Raji (cell line): ENCODE data around the gene S100A10.

Experiments used
- POLR2A ChIP-seq: IDR thresholded peaks from 2 replicates; pipeline ENCODE4 v1.6.1; 2011; ENCODE audit warnings: low read depth, low read length, control low read depth; ENCODE audit not compliant: insufficient read depth

The S100A10 gene

GRCh38 chr1:151981178-151981525 is 12.5 kb downstream of the S100A10 start:
- TF ChIP-seq POLR2A = no peak

- no peak for TF ChIP-seq POLR2A
These were observed 13.1 kb downstream of the S100A10 start for GRCh38 chr1:151980287-151981177.

- no peak for TF ChIP-seq POLR2A
These were observed 14.7 kb downstream of the S100A10 start for GRCh38 chr1:151978922-151979321.

- TF ChIP-seq POLR2A = no peak
These were observed 15.9 kb downstream of the S100A10 start for GRCh38 chr1:151977662-151978230.

- no peak for TF ChIP-seq POLR2A
These were observed 16.8 kb downstream of the S100A10 start for GRCh38 chr1:151976858-151977257.

GRCh38 chr1:151976015-151976343 is 17.7 kb downstream of the S100A10 start:
- no peak for TF ChIP-seq POLR2A

GRCh38 chr1:151975311-151976014 is 18.2 kb downstream of the S100A10 start:
- TF ChIP-seq POLR2A = no peak

GRCh38 chr1:151972542-151973248 is 21.0 kb downstream of the S100A10 start:
- no peak for TF ChIP-seq POLR2A

GRCh38 chr1:151970626-151971025 is 23.0 kb downstream of the S100A10 start:
- no peak for TF ChIP-seq POLR2A

GRCh38 chr1:151970128-151970527 is 23.5 kb downstream of the S100A10 start:
- TF ChIP-seq POLR2A = no peak

- no peak for TF ChIP-seq POLR2A
These were observed 24.8 kb downstream of the S100A10 start for GRCh38 chr1:151968791-151969399.

- TF ChIP-seq POLR2A = no peak
These were observed 25.6 kb downstream of the S100A10 start for GRCh38 chr1:151968058-151968457.

- TF ChIP-seq POLR2A = no peak
These were observed 26.6 kb downstream of the S100A10 start for GRCh38 chr1:151967091-151967490.

- TF ChIP-seq POLR2A = no peak
These were observed 27.6 kb downstream of the S100A10 start for GRCh38 chr1:151966061-151966460.

GRCh38 chr1:151964510-151964909 is 29.1 kb downstream of the S100A10 start:
- TF ChIP-seq POLR2A = no peak

- no peak for TF ChIP-seq POLR2A
These were observed 30.4 kb downstream of the S100A10 start for GRCh38 chr1:151963288-151963687.

- TF ChIP-seq POLR2A = no peak
These were observed 31.8 kb downstream of the S100A10 start for GRCh38 chr1:151961833-151962232.
